Activated T-helper 17 cell treated with anti-CD3 and anti-CD28 coated beads, Interleukin-2, amount 50 U/mL, for 72 hours (primary cell): ENCODE results near the gene STXBP1. TPM values are rescaled to one million over a fixed set of nuclear protein-coding genes. Genes with fewer than 3 reads are reported as not detected.
A peak's percentile ranks its signal among the peaks of the same experiment; 100 is the strongest.

ENCODE experiments used
- ATAC-seq: fragments of 150-1000 bp; cut with Tn5 transposase; replicated peaks from 2 replicates; pipeline ENCODE4 v1.10.0; 2021; ENCODE audit warnings: mild to moderate bottlenecking, moderate library complexity
- H3K27ac Mint-ChIP-seq: one replicate; pipeline ENCODE4 v1.8.0; 2022; ENCODE audit warnings: mixed read lengths
- H3K27me3 Mint-ChIP-seq: one replicate; pipeline ENCODE4 v1.8.0; 2022; ENCODE audit warnings: mixed read lengths
- H3K36me3 Mint-ChIP-seq: one replicate; pipeline ENCODE4 v1.8.0; 2022; ENCODE audit warnings: low read depth, mild to moderate bottlenecking, mixed read lengths
- H3K4me1 Mint-ChIP-seq: one replicate; pipeline ENCODE4 v1.8.0; 2022; ENCODE audit warnings: mixed read lengths
- H3K4me3 Mint-ChIP-seq: one replicate; pipeline ENCODE4 v1.8.0; 2022; ENCODE audit warnings: mild to moderate bottlenecking, mixed read lengths
- H3K9me3 Mint-ChIP-seq: one replicate; pipeline ENCODE4 v1.8.0; 2022; ENCODE audit warnings: mixed read lengths
- total RNA-seq, 2 donors: library from RNA; stranded (reverse); gene quantifications; one replicate each; pipeline ENCODE4 v1.2.3, GENCODE V29; 2022

STXBP1 gene
- total RNA-seq, 2 donors from 2014 or later: 14.7 to 17.1 TPM

GRCh38 chr9:127586537-127586936 is 25.5 kb upstream of the STXBP1 start:
- H3K4me1 Mint-ChIP-seq: peaks cover 11% of the 10 kb centered on the region
- no peaks in the 10 kb centered on the region for H3K36me3 Mint-ChIP-seq
- no peak overlapping the region for H3K4me3 Mint-ChIP-seq
- H3K27ac Mint-ChIP-seq: no peak overlapping the region
- H3K9me3 Mint-ChIP-seq: no peaks in the 10 kb centered on the region
- peaks cover 3% of the 10 kb centered on the region for H3K27me3 Mint-ChIP-seq
- peak; percentile 71 for ATAC-seq

GRCh38 chr9:127587966-127588365 is 24.1 kb upstream of the STXBP1 start:
- H3K4me1 Mint-ChIP-seq: peaks cover 11% of the 10 kb centered on the region
- no peak for ATAC-seq
- no peak overlapping the region for H3K27ac Mint-ChIP-seq
- no peaks in the 10 kb centered on the region for H3K9me3 Mint-ChIP-seq
- H3K4me3 Mint-ChIP-seq: no peak overlapping the region
- H3K27me3 Mint-ChIP-seq: peaks cover 3% of the 10 kb centered on the region
- no peaks in the 10 kb centered on the region for H3K36me3 Mint-ChIP-seq

DNA sequence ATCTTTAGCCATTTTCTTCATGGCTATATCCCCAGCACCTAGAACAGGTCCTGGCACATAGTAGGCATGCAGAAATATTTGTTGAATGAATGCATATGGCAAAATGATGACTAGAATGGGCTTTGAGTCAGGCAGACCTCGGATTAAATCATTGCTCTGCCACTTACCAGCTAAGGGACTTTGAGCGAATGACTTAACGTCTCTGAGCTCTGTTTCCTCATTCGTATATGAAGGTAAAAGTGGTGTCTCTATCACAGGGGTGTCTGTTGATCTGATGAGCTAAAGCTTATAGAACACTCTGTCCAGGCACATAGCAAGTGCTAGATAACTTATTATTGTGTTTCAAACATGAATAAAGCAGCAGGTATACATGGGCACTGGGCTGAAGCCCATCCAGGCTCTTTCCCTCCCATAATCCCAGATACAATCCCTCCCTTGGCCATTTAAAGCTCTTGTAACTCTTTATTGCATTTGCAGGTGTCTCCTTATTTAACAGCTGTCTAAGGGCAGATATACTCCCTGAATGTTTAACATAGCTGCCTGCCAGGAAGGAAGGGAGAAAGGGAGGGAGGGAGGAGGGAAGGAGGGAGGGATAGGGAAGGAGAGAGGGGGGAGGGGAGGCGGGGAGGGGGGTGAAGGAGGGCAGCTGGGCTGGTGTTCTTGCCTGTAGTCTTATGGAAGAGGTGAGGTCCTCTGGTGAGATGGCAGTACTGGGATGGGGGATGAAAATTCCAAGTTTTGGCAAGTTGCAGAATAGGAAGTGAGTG is 23.2 kb upstream of the STXBP1 start:
- Mint-ChIP-seq H3K27ac (no peak overlapping the region), H3K4me1 (peaks cover 11% of the 10 kb centered on the region), H3K27me3 (peaks cover 3% of the 10 kb centered on the region), H3K36me3 (no peaks in the 10 kb centered on the region), H3K9me3 (no peaks in the 10 kb centered on the region), H3K4me3 (no peak overlapping the region)
- ATAC-seq: no peak

DNA sequence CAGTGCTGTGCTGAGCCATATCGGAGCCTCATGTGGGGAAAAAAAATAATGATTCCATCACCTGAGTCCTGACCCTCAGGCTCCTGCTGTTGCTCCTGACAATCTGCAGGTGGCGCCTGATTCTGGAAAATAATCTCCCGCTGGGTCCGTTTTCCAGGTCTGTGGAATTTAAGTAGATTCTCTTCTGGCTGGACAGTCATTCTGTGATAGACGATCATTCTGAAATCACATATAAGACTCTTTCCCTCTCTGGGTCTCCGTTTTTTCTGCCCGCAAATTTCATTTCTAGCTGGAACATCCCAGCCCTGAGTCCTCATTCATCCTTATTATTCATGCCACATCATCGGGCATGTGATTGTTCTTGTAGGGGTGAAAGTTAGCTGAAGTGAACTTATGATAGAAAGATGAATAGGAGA is 22.1 kb upstream of the STXBP1 start:
- no peak overlapping the region for H3K4me3 Mint-ChIP-seq
- peaks cover 11% of the 10 kb centered on the region for H3K4me1 Mint-ChIP-seq

DNA sequence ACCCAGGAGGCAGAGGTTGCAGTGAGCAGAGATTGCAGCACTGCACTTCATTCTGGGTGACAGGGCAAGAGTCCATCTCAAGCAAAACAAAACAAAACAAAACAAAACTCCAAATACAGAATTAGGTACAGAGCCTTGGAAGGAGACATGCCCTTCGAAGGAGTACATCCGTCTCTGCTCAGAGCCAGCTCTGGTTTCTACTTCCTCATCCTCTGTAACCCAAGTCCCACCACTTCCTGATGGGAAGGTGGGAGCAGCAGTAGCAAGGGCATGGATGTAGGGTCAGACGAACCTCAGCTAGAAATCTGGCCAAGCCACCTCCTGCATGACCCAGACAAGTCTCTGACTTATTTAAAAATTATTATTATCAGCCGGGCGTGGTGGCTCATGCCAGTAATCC is 16.5 kb upstream of the STXBP1 start:
- H3K36me3 Mint-ChIP-seq: no peaks in the 10 kb centered on the region
- H3K4me3 Mint-ChIP-seq: no peak overlapping the region
- no peaks in the 10 kb centered on the region for H3K9me3 Mint-ChIP-seq
- H3K27me3 Mint-ChIP-seq: no peaks in the 10 kb centered on the region
- H3K27ac Mint-ChIP-seq: no peak overlapping the region
- no peaks in the 10 kb centered on the region for H3K4me1 Mint-ChIP-seq
- no peak for ATAC-seq

More for the DNA sequence above, 22.1 kb upstream of the STXBP1 start:
- Mint-ChIP-seq H3K27ac (no peak overlapping the region), H3K27me3 (peaks cover 3% of the 10 kb centered on the region), H3K9me3 (no peaks in the 10 kb centered on the region), H3K36me3 (no peaks in the 10 kb centered on the region)
- peak; percentile 59 for ATAC-seq

DNA sequence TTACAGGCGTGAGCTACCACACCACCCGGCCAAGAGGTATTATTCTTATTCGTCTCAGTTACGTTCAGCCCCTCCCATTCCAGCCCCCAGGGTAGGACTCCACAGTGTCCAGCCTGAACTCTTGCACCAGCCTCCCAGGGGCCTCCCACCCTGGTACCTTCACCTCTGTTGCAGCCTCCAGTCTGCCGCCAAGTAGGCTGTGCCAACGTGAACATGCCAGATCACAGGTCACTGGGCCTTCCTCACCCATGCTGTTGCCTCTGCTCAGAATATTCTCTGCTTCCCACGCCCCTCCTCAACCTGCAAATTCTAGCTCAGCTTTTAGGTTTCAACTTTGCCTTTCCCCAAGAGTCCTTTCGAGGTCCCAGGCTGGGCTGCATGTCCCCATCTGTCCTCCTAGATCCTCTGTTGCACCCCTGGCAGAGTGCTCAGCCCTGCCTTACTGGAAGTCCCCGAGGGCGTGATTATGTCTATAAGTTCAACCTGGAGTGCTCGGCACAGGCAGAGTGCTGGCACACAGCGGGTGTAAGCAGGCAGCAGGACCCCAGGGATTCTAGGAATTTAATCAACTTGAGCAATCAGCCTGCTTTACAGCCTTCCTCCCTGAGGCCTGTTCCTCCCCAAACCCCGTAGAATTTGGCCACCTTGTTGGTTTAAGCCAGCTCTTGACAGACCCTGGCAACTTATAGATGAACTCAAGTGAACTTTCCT is 13.1 kb upstream of the STXBP1 start:
- Mint-ChIP-seq H3K27ac (no peak overlapping the region), H3K27me3 (no peaks in the 10 kb centered on the region), H3K4me3 (no peak overlapping the region), H3K4me1 (no peaks in the 10 kb centered on the region), H3K36me3 (no peaks in the 10 kb centered on the region), H3K9me3 (no peaks in the 10 kb centered on the region)
- no peak for ATAC-seq

GRCh38 chr9:127599550-127599891 is 12.6 kb upstream of the STXBP1 start:
- Mint-ChIP-seq H3K36me3 (no peaks in the 10 kb centered on the region), H3K9me3 (no peaks in the 10 kb centered on the region), H3K27ac (no peak overlapping the region), H3K4me1 (no peaks in the 10 kb centered on the region), H3K4me3 (no peak overlapping the region), H3K27me3 (no peaks in the 10 kb centered on the region)
- no peak for ATAC-seq

DNA sequence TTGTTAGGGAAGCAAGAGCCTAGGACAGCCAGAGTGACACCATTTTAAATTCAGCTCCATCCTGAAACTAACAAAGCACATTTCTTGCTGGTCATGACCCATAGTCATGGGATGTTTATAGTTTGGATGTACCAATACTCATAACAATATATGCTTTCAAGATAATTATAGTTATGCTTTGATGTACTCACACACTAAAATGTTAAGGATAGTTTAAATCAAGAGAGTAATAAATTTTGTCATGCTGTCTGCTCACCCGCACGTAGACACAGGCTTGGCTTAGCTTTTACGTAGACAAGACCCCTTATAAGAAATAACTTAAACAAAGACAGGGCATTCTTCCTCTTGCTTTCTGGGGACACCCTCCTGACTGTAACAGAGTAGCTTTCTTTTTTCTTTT is 8.9 kb upstream of the STXBP1 start:
- H3K27me3 Mint-ChIP-seq: no peaks in the 10 kb centered on the region
- H3K36me3 Mint-ChIP-seq: no peaks in the 10 kb centered on the region
- H3K4me1 Mint-ChIP-seq: no peaks in the 10 kb centered on the region
- no peaks in the 10 kb centered on the region for H3K9me3 Mint-ChIP-seq
- no peak overlapping the region for H3K4me3 Mint-ChIP-seq
- ATAC-seq: no peak
- no peak overlapping the region for H3K27ac Mint-ChIP-seq

GRCh38 chr9:127606043-127606442 is 6.0 kb upstream of the STXBP1 start:
- no peaks in the 10 kb centered on the region for H3K36me3 Mint-ChIP-seq
- ATAC-seq: no peak
- H3K27ac Mint-ChIP-seq: no peak overlapping the region
- no peak overlapping the region for H3K4me3 Mint-ChIP-seq
- H3K4me1 Mint-ChIP-seq: peaks cover 9% of the 10 kb centered on the region
- no peaks in the 10 kb centered on the region for H3K9me3 Mint-ChIP-seq
- peaks cover 4% of the 10 kb centered on the region for H3K27me3 Mint-ChIP-seq

GRCh38 chr9:127608104-127608966 is 3.7 kb upstream of the STXBP1 start:
- peak; percentile 71 for ATAC-seq
- Mint-ChIP-seq H3K4me1 (peaks cover 18% of the 10 kb centered on the region), H3K9me3 (no peaks in the 10 kb centered on the region), H3K4me3 (peak overlapping the region; percentile 77), H3K27ac (no peak overlapping the region), H3K27me3 (peaks cover 7% of the 10 kb centered on the region), H3K36me3 (peaks cover 3% of the 10 kb centered on the region)

- H3K4me1 Mint-ChIP-seq: peaks cover 24% of the 10 kb centered on the region
- H3K4me3 Mint-ChIP-seq: peak overlapping the region; percentile 93
- ATAC-seq: peak; percentile 10
- H3K27ac Mint-ChIP-seq: peak overlapping the region; percentile 90
- H3K27me3 Mint-ChIP-seq: peaks cover 12% of the 10 kb centered on the region
- H3K9me3 Mint-ChIP-seq: no peaks in the 10 kb centered on the region
- peaks cover 8% of the 10 kb centered on the region for H3K36me3 Mint-ChIP-seq
Observed at GRCh38 chr9:127611603-127611898, 526 bp upstream of the STXBP1 start.

DNA sequence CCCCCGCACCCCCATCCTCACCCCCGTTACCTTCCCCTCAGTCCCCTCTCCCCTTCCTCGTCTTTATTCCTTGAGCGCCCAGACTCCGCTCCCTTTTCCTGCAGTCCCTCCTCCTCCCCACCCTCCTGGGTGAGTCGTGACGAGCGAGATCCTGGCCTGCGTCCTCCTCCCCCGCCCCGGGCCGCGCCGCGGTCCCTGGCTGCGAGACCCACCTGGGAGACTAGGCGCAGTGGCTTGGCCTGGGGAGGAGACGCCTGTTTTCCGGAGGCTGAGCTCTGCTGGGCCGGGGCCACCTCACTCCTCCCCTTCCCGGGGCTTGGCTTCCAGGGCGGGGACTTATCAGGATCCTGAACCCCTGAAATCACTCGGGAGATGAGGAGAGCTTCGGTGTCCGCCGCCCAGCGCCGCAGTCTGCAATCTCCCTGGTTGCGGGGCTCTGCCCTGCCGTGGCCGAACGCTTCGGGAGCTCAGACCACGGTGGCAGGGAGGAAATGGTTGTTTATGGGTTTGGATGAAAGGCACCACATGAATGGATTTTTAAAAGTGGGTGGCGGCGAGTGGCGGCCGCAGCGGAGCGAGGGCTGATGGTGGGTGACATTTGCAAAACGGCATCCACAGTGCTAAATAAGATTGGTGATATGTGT is 984 bp downstream of the STXBP1 start:
- peaks cover 8% of the 10 kb centered on the region for H3K36me3 Mint-ChIP-seq
- peaks cover 12% of the 10 kb centered on the region for H3K27me3 Mint-ChIP-seq
- H3K27ac Mint-ChIP-seq: peak overlapping the region; percentile 76
- H3K4me1 Mint-ChIP-seq: peaks cover 24% of the 10 kb centered on the region
- ATAC-seq: peak; percentile 20
- no peaks in the 10 kb centered on the region for H3K9me3 Mint-ChIP-seq
- H3K4me3 Mint-ChIP-seq: peak overlapping the region; percentile 95

DNA sequence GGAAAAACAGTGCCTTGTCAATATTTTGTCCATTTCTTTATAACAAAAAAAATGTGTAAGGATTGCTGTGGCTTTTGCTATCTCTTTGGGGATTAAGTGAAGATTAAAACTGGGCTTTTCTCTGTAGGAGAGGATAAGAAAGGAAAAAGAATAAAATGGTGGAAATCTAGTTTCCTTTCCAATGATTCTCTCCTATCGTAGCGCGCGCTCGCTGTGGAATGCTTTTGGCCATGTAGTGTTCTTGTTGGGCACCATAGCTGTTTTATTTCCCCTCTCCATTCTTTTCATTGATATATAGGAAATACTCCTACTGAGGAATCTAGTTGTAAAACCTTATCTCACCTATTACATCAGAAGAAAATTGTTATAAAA is 1.5 kb downstream of the STXBP1 start:
- peaks cover 23% of the 10 kb centered on the region for H3K4me1 Mint-ChIP-seq
- H3K9me3 Mint-ChIP-seq: no peaks in the 10 kb centered on the region
- H3K4me3 Mint-ChIP-seq: peak overlapping the region; percentile 95
- peaks cover 8% of the 10 kb centered on the region for H3K36me3 Mint-ChIP-seq
- peak overlapping the region; percentile 76 for H3K27ac Mint-ChIP-seq
- ATAC-seq: no peak
- H3K27me3 Mint-ChIP-seq: peaks cover 12% of the 10 kb centered on the region

DNA sequence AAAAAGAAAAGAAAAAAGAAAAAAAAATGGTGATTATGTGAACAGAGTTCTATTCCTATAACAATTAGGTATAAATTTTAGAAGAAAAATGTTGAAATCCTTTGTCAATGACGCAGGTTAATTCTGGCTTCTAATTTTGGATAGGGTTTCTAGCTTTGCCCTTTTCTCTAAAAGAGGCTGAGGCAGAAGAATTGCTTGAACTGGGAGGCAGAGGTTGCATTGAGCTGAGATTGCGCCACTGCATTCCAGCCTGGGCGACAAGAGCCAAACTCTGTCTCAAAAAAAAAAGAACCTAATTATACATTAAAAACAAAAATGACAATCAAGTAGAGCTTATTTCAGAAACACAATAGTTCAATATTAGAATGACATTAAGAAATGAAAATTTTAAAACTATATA is 2.9 kb downstream of the STXBP1 start:
- H3K4me1 Mint-ChIP-seq: peaks cover 17% of the 10 kb centered on the region
- H3K27me3 Mint-ChIP-seq: peaks cover 10% of the 10 kb centered on the region
- no peaks in the 10 kb centered on the region for H3K9me3 Mint-ChIP-seq
- peaks cover 8% of the 10 kb centered on the region for H3K36me3 Mint-ChIP-seq
- H3K27ac Mint-ChIP-seq: no peak overlapping the region
- ATAC-seq: no peak
- no peak overlapping the region for H3K4me3 Mint-ChIP-seq
